Lower leg skin (tissue), 4 donors: ENCODE results near the gene UBAP2. TPM values are rescaled to one million over a fixed set of nuclear protein-coding genes. Genes with fewer than 3 reads are reported as not detected.

Experiments
- DNase-seq, 2 donors: peaks; one replicate each; pipeline ENCODE4 v3.0.0-alpha.2; 2019; ENCODE audit warnings: low spot score in 2 of 2
- H3K4me3 ChIP-seq: fragments of 200-600 bp; sonication (generic); 2 replicates; pipeline ENCODE4 v1.5.1; 2017; ENCODE audit warnings: mild to moderate bottlenecking, low read depth; ENCODE audit not compliant: poor library complexity, severe bottlenecking
- POLR2A ChIP-seq, 2 donors: fragments of 450-650 bp; IDR thresholded peaks; one replicate each; pipeline ENCODE4 v1.6.1; 2016 to 2017; ENCODE audit warnings: antibody characterized with exemption in 2 of 2, mild to moderate bottlenecking in 1 of 2, moderate library complexity in 1 of 2
- WGBS, 2 donors: methylation state at CpG; one replicate each; pipeline ENCODE4 v1.1.5; 2018; 5-methylcytosine and 5-hydroxymethylcytosine counted together
- intact Hi-C: fragments of 100-400 bp; cut with DNase I; formaldehyde crosslinking; loops from one replicate; pipeline ENCODE4 v1.15.0; 2023; ENCODE audit warnings: low total_unique reads
- total RNA-seq, 4 donors: library from RNA; depleted of rRNA; stranded (reverse); fragments of >200 nt; gene quantifications; one replicate each; pipeline ENCODE4 v1.1.0, GENCODE V29; 2016
- TF ChIP-seq, protein P1 (sequence below), 3 donors: fragments of 450-650 bp; IDR thresholded peaks; one replicate each; pipeline ENCODE4 v1.5.1; 2016; ENCODE audit warnings: antibody characterized with exemption in 3 of 3, mild to moderate bottlenecking in 3 of 3, moderate library complexity in 2 of 3

UBAP2 gene
- total RNA-seq, 4 donors from 2014 or later: 20.0 to 29.1 (median 28.6) TPM

GRCh38 chr9:33956544-33956943 lies 92.1 kb downstream of the UBAP2 start:
- DNase-seq: no peak
- TF ChIP-seq, protein P1, sequence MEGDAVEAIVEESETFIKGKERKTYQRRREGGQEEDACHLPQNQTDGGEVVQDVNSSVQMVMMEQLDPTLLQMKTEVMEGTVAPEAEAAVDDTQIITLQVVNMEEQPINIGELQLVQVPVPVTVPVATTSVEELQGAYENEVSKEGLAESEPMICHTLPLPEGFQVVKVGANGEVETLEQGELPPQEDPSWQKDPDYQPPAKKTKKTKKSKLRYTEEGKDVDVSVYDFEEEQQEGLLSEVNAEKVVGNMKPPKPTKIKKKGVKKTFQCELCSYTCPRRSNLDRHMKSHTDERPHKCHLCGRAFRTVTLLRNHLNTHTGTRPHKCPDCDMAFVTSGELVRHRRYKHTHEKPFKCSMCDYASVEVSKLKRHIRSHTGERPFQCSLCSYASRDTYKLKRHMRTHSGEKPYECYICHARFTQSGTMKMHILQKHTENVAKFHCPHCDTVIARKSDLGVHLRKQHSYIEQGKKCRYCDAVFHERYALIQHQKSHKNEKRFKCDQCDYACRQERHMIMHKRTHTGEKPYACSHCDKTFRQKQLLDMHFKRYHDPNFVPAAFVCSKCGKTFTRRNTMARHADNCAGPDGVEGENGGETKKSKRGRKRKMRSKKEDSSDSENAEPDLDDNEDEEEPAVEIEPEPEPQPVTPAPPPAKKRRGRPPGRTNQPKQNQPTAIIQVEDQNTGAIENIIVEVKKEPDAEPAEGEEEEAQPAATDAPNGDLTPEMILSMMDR (IDR thresholded peaks at IDR 0.05): no peak
- TF ChIP-seq POLR2A (IDR thresholded peaks at IDR 0.05): no peak
- WGBS, 2 donors: 77 to 95% methylated on average over 4 of the region's 4 CpGs
- intact Hi-C loops: no loop called here
- H3K4me3 ChIP-seq: no peak overlapping the region

DNA sequence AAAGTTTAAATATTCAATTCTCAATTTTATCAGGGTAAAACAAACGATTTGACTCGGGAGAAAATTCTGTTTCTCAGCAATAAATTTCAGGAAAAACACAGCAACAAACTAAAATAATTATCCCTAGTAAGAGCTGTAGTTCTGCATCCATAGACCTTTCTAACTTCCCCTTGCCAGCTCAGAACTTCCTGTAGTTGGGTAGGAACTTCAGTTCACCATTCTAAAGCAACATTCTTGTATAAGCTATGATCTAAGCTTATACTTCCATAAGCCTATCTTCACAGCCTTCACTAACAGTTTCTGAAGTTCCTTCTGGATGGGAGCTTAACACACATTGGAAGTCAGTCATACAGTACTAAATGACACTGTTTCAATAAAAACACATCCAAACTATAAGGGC lies 96.6 kb downstream of the UBAP2 start:
- H3K4me3 ChIP-seq: no peak overlapping the region
- DNase-seq: no peak
- intact Hi-C loops: no loop called here
- WGBS, 2 donors: 84 to 90% methylated on average over 2 of the region's 2 CpGs
- TF ChIP-seq, protein P1 (IDR thresholded peaks at IDR 0.05): no peak
- no peak for TF ChIP-seq POLR2A (IDR thresholded peaks at IDR 0.05)

- WGBS, 2 donors: 96 to 100% methylated on average over 1 of the region's 1 CpG
- intact Hi-C loops: no loop called here
- TF ChIP-seq, protein P1 (IDR thresholded peaks at IDR 0.05): no peak
- TF ChIP-seq POLR2A (IDR thresholded peaks at IDR 0.05): no peak
- no peak for DNase-seq
- no peak overlapping the region for H3K4me3 ChIP-seq
These were observed 98.3 kb downstream of the UBAP2 start for GRCh38 chr9:33950371-33950770.

- WGBS, 2 donors: 90 to 97% methylated on average over 3 of the region's 3 CpGs
- TF ChIP-seq POLR2A (IDR thresholded peaks at IDR 0.05): no peak
- TF ChIP-seq, protein P1 (IDR thresholded peaks at IDR 0.05): no peak
- no peak for DNase-seq
- intact Hi-C loops: no loop called here
- no peak overlapping the region for H3K4me3 ChIP-seq
These were observed 101.7 kb downstream of the UBAP2 start for GRCh38 chr9:33946779-33947535.

GRCh38 chr9:33943389-33943788 lies 105.3 kb downstream of the UBAP2 start:
- intact Hi-C loops: no loop called here
- no peak overlapping the region for H3K4me3 ChIP-seq
- TF ChIP-seq, protein P1 (IDR thresholded peaks at IDR 0.05): no peak
- no peak for TF ChIP-seq POLR2A (IDR thresholded peaks at IDR 0.05)
- WGBS, 2 donors: 72 to 80% methylated on average over 2 of the region's 2 CpGs
- DNase-seq: no peak
